Hypothalamus (tissue), 51 donors: ENCODE measurements around the gene LRRC3B.
A peak's percentile ranks its signal among the peaks of the same experiment; 100 is the strongest.

Source experiments
- DNase-seq, 51 donors: peaks; one replicate each; lab custom pipeline; 2025; lab: John Stamatoyannopoulos, UW

The LRRC3B gene

GRCh38 chr3:26628915-26629314, 6.3 kb downstream of the LRRC3B start:
- DNase-seq: no peak

GRCh38 chr3:26630669-26631389, 8.3 kb downstream of the LRRC3B start:
- no peak for DNase-seq

- DNase-seq: no peak
Measured at GRCh38 chr3:26631390-26631738, 8.8 kb downstream of the LRRC3B start.

- no peak for DNase-seq
Measured at GRCh38 chr3:26634601-26635000, 12.0 kb downstream of the LRRC3B start.

- DNase-seq: peak in 4 of 51 donors; percentile 9 to 29 (median 14)
Measured at GRCh38 chr3:26636096-26636727, 13.6 kb downstream of the LRRC3B start.

- no peak for DNase-seq
Measured at GRCh38 chr3:26637698-26638097, 15.1 kb downstream of the LRRC3B start.

- DNase-seq: no peak
Measured at GRCh38 chr3:26638113-26638512, 15.5 kb downstream of the LRRC3B start.

- no peak for DNase-seq
Measured at GRCh38 chr3:26639339-26639738, 16.8 kb downstream of the LRRC3B start.

GRCh38 chr3:26647078-26647477, 24.5 kb downstream of the LRRC3B start:
- no peak for DNase-seq

GRCh38 chr3:26648461-26648860, 25.9 kb downstream of the LRRC3B start:
- DNase-seq: no peak

GRCh38 chr3:26652164-26652563, 29.6 kb downstream of the LRRC3B start:
- DNase-seq: peak in 24 of 51 donors; percentile 1 to 45 (median 13)

GRCh38 chr3:26653811-26654425, 31.3 kb downstream of the LRRC3B start:
- DNase-seq: no peak

GRCh38 chr3:26655231-26655630, 32.7 kb downstream of the LRRC3B start:
- no peak for DNase-seq

GRCh38 chr3:26657348-26657976, 34.9 kb downstream of the LRRC3B start:
- DNase-seq: peak in 4 of 51 donors; percentile 2 to 27 (median 10)

- no peak for DNase-seq
Measured at GRCh38 chr3:26668171-26668570, 45.6 kb downstream of the LRRC3B start.

GRCh38 chr3:26668696-26669095, 46.1 kb downstream of the LRRC3B start:
- no peak for DNase-seq

GRCh38 chr3:26675336-26675735, 52.8 kb downstream of the LRRC3B start:
- no peak for DNase-seq

GRCh38 chr3:26681632-26682031, 59.1 kb downstream of the LRRC3B start:
- DNase-seq: no peak

- DNase-seq: no peak
Measured at GRCh38 chr3:26682406-26682805, 59.8 kb downstream of the LRRC3B start.

- DNase-seq: no peak
Measured at GRCh38 chr3:26683902-26684301, 61.3 kb downstream of the LRRC3B start.

- peak in 1 of 51 donors; percentile 31 for DNase-seq
Measured at GRCh38 chr3:26687466-26687865, 64.9 kb downstream of the LRRC3B start.

- DNase-seq: no peak
Measured at GRCh38 chr3:26699553-26699952, 77.0 kb downstream of the LRRC3B start.
